Panc1 (cell line): ENCODE measurements around the gene RPN1.

ENCODE experiments used
- CTCF ChIP-seq: fragments of 450-650 bp; IDR thresholded peaks from 2 replicates; pipeline ENCODE4 v1.5.1; 2017; ENCODE audit warnings: mild to moderate bottlenecking
- POLR2AphosphoS5 ChIP-seq: IDR thresholded peaks from 2 replicates; pipeline ENCODE4 v1.6.1; 2012; ENCODE audit warnings: mild to moderate bottlenecking, low read depth, low read length, moderate library complexity
- SIN3A ChIP-seq: IDR thresholded peaks from 2 replicates; pipeline ENCODE4 v1.6.1; 2012; ENCODE audit warnings: low read depth, mild to moderate bottlenecking, low read length, moderate library complexity, borderline replicate concordance; ENCODE audit not compliant: insufficient read depth
- TCF7L2 ChIP-seq: IDR thresholded peaks from 2 replicates; pipeline ENCODE4 v1.6.1; 2011; ENCODE audit warnings: mild to moderate bottlenecking, low read depth, low read length, inconsistent platforms
- TF ChIP-seq, protein P1 (sequence below), 2 experiments: IDR thresholded peaks; 2 replicates each; pipeline ENCODE4 v1.6.1; 2011 to 2012; ENCODE audit warnings: low read depth in 2 of 2, control low read depth in 1 of 2, low read length in 1 of 2, mild to moderate bottlenecking in 1 of 2, moderate library complexity in 1 of 2; ENCODE audit not compliant: insufficient read depth in 1 of 2

DNA sequence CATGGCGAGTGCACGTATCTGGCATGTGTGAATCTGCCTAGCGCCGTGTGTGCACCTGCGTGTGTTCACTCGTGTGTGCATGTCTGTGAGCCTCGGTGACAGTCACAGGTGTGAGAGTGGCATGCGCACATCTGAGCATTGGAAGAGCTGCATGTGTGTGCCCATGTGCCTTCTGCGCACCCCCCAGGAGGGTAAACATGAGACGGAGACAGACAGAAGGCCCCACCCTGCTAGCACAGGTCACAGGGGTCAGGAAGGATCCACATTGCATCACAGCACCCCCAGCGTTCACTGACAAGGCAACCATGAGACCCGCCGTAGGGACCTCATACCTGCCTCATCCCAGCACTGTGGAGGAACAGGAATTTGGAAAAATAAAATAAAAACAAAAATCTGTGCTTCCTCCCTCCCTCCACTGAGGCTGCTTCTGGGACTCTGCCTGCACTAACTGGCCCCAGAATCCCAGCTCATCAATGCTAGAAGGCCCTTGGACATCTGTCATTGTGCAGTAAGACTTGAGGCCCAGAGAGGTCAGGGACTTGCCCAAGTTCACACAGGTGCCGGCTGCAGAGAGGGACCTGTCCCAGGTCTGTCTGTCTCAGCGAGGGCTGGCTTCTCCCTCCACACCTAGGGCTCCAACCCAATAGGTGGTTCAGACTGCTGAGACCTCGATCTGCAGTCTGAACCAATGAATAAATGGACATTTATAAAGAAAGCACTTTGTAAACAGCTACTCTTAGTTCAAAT lies 37.4 kb downstream of the RPN1 start:
- TF ChIP-seq CTCF (no peak), SIN3A (no peak), POLR2AphosphoS5 (no peak), TCF7L2 (no peak)
- TF ChIP-seq, protein P1, sequence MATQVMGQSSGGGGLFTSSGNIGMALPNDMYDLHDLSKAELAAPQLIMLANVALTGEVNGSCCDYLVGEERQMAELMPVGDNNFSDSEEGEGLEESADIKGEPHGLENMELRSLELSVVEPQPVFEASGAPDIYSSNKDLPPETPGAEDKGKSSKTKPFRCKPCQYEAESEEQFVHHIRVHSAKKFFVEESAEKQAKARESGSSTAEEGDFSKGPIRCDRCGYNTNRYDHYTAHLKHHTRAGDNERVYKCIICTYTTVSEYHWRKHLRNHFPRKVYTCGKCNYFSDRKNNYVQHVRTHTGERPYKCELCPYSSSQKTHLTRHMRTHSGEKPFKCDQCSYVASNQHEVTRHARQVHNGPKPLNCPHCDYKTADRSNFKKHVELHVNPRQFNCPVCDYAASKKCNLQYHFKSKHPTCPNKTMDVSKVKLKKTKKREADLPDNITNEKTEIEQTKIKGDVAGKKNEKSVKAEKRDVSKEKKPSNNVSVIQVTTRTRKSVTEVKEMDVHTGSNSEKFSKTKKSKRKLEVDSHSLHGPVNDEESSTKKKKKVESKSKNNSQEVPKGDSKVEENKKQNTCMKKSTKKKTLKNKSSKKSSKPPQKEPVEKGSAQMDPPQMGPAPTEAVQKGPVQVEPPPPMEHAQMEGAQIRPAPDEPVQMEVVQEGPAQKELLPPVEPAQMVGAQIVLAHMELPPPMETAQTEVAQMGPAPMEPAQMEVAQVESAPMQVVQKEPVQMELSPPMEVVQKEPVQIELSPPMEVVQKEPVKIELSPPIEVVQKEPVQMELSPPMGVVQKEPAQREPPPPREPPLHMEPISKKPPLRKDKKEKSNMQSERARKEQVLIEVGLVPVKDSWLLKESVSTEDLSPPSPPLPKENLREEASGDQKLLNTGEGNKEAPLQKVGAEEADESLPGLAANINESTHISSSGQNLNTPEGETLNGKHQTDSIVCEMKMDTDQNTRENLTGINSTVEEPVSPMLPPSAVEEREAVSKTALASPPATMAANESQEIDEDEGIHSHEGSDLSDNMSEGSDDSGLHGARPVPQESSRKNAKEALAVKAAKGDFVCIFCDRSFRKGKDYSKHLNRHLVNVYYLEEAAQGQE (IDR thresholded peaks at IDR 0.05; ENCODE audit: insufficient read depth in 1 of 2, low read depth in 2 of 2, low read length in 1 of 2): no peak
